ENCODE measurements around the gene SPTLC3. TPM values are rescaled to one million over a fixed set of nuclear protein-coding genes. Genes with fewer than 3 reads are reported as not detected.

The SPTLC3 gene
- total and polyA plus RNA-seq, 2 experiments from 2014 or later: 0.52 to 0.66 TPM

DNA sequence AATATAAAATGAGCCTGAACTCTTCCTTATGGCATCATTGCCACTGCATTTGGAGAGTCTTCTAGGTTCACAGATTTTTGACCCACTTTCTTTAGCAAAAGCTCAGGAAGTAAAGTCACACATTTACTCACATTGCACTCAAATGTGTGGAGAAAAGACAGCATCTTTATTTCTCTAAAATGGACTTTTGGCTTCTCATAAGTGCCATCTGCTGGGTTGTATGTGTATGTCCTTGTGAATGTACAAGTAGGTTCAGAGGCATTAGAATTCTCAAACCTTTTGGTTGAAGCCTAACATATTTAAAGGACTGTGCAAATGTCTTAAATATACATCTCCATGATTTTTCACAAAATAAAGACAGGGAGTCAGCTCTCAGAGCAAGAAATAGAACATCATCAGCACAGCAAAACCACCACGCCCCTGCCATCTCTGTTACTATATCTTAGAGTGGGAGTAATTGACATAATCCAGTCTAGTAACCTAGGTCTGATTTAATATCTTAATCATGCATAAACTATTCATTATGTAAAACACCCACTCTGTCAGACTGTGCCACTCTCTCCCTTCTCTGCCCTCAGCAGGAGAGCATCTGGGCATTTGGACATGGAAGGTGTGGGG, 42.2 kb upstream of the SPTLC3 start:
- H3K4me3 ChIP-seq: no peak overlapping the region
- Mint-ChIP-seq H3K4me3 (no peak overlapping the region), H3K27ac (no peak overlapping the region), H3K9me3 (peaks cover 17% of the 10 kb centered on the region), H3K4me1 (peaks cover 6% of the 10 kb centered on the region), H3K36me3 (ENCODE audit: low read depth) (peaks cover 11% of the 10 kb centered on the region), H3K27me3 (ENCODE audit: insufficient read depth, low read depth, poor library complexity) (no peaks in the 10 kb centered on the region)
- peak; percentile 17 for DNase-seq (ENCODE audit: low spot score)
- H3K36me3 ChIP-seq (ENCODE audit: insufficient read depth): no peaks in the 10 kb centered on the region
- no peaks in the 10 kb centered on the region for H3K9me2 ChIP-seq (ENCODE audit: insufficient read depth)
- H3K4me1 ChIP-seq (ENCODE audit: insufficient read depth): no peaks in the 10 kb centered on the region
- H3F3A ChIP-seq (replicated peaks; ENCODE audit: low read depth): no peaks in the 10 kb centered on the region
- TF ChIP-seq, protein P1, sequence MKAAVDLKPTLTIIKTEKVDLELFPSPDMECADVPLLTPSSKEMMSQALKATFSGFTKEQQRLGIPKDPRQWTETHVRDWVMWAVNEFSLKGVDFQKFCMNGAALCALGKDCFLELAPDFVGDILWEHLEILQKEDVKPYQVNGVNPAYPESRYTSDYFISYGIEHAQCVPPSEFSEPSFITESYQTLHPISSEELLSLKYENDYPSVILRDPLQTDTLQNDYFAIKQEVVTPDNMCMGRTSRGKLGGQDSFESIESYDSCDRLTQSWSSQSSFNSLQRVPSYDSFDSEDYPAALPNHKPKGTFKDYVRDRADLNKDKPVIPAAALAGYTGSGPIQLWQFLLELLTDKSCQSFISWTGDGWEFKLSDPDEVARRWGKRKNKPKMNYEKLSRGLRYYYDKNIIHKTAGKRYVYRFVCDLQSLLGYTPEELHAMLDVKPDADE (IDR thresholded peaks at IDR 0.05): no peak
- no peak for TF ChIP-seq NANOG (IDR thresholded peaks at IDR 0.05; ENCODE audit: borderline replicate concordance)
- TF ChIP-seq, protein P2, sequence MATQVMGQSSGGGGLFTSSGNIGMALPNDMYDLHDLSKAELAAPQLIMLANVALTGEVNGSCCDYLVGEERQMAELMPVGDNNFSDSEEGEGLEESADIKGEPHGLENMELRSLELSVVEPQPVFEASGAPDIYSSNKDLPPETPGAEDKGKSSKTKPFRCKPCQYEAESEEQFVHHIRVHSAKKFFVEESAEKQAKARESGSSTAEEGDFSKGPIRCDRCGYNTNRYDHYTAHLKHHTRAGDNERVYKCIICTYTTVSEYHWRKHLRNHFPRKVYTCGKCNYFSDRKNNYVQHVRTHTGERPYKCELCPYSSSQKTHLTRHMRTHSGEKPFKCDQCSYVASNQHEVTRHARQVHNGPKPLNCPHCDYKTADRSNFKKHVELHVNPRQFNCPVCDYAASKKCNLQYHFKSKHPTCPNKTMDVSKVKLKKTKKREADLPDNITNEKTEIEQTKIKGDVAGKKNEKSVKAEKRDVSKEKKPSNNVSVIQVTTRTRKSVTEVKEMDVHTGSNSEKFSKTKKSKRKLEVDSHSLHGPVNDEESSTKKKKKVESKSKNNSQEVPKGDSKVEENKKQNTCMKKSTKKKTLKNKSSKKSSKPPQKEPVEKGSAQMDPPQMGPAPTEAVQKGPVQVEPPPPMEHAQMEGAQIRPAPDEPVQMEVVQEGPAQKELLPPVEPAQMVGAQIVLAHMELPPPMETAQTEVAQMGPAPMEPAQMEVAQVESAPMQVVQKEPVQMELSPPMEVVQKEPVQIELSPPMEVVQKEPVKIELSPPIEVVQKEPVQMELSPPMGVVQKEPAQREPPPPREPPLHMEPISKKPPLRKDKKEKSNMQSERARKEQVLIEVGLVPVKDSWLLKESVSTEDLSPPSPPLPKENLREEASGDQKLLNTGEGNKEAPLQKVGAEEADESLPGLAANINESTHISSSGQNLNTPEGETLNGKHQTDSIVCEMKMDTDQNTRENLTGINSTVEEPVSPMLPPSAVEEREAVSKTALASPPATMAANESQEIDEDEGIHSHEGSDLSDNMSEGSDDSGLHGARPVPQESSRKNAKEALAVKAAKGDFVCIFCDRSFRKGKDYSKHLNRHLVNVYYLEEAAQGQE (IDR thresholded peaks at IDR 0.05; ENCODE audit: unreplicated experiment): no peak
- TF ChIP-seq, protein P3, sequence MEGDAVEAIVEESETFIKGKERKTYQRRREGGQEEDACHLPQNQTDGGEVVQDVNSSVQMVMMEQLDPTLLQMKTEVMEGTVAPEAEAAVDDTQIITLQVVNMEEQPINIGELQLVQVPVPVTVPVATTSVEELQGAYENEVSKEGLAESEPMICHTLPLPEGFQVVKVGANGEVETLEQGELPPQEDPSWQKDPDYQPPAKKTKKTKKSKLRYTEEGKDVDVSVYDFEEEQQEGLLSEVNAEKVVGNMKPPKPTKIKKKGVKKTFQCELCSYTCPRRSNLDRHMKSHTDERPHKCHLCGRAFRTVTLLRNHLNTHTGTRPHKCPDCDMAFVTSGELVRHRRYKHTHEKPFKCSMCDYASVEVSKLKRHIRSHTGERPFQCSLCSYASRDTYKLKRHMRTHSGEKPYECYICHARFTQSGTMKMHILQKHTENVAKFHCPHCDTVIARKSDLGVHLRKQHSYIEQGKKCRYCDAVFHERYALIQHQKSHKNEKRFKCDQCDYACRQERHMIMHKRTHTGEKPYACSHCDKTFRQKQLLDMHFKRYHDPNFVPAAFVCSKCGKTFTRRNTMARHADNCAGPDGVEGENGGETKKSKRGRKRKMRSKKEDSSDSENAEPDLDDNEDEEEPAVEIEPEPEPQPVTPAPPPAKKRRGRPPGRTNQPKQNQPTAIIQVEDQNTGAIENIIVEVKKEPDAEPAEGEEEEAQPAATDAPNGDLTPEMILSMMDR (conservative IDR thresholded peaks at IDR 0.05; ENCODE audit: low read depth in 2 of 2): peak; percentile 46 to 47
- no peak for TF ChIP-seq EZH2phosphoT487 (IDR thresholded peaks at IDR 0.05; ENCODE audit: unreplicated experiment)
- no peak for TF ChIP-seq ZNF114 (CRISPR knock-in tag; IDR thresholded peaks at IDR 0.05)
- TF ChIP-seq, protein P4, sequence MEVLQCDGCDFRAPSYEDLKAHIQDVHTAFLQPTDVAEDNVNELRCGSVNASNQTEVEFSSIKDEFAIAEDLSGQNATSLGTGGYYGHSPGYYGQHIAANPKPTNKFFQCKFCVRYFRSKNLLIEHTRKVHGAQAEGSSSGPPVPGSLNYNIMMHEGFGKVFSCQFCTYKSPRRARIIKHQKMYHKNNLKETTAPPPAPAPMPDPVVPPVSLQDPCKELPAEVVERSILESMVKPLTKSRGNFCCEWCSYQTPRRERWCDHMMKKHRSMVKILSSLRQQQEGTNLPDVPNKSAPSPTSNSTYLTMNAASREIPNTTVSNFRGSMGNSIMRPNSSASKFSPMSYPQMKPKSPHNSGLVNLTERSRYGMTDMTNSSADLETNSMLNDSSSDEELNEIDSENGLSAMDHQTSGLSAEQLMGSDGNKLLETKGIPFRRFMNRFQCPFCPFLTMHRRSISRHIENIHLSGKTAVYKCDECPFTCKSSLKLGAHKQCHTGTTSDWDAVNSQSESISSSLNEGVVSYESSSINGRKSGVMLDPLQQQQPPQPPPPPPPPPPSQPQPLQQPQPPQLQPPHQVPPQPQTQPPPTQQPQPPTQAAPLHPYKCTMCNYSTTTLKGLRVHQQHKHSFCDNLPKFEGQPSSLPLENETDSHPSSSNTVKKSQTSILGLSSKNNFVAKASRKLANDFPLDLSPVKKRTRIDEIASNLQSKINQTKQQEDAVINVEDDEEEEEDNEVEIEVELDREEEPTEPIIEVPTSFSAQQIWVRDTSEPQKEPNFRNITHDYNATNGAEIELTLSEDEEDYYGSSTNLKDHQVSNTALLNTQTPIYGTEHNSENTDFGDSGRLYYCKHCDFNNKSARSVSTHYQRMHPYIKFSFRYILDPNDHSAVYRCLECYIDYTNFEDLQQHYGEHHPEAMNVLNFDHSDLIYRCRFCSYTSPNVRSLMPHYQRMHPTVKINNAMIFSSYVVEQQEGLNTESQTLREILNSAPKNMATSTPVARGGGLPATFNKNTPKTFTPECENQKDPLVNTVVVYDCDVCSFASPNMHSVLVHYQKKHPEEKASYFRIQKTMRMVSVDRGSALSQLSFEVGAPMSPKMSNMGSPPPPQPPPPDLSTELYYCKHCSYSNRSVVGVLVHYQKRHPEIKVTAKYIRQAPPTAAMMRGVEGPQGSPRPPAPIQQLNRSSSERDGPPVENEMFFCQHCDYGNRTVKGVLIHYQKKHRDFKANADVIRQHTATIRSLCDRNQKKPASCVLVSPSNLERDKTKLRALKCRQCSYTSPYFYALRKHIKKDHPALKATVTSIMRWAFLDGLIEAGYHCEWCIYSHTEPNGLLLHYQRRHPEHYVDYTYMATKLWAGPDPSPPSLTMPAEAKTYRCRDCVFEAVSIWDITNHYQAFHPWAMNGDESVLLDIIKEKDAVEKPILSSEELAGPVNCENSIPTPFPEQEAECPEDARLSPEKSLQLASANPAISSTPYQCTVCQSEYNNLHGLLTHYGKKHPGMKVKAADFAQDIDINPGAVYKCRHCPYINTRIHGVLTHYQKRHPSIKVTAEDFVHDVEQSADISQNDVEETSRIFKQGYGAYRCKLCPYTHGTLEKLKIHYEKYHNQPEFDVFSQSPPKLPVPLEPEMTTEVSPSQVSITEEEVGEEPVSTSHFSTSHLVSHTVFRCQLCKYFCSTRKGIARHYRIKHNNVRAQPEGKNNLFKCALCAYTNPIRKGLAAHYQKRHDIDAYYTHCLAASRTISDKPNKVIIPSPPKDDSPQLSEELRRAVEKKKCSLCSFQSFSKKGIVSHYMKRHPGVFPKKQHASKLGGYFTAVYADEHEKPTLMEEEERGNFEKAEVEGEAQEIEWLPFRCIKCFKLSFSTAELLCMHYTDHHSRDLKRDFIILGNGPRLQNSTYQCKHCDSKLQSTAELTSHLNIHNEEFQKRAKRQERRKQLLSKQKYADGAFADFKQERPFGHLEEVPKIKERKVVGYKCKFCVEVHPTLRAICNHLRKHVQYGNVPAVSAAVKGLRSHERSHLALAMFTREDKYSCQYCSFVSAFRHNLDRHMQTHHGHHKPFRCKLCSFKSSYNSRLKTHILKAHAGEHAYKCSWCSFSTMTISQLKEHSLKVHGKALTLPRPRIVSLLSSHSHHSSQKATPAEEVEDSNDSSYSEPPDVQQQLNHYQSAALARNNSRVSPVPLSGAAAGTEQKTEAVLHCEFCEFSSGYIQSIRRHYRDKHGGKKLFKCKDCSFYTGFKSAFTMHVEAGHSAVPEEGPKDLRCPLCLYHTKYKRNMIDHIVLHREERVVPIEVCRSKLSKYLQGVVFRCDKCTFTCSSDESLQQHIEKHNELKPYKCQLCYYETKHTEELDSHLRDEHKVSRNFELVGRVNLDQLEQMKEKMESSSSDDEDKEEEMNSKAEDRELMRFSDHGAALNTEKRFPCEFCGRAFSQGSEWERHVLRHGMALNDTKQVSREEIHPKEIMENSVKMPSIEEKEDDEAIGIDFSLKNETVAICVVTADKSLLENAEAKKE (CRISPR knock-in tag; IDR thresholded peaks at IDR 0.05): no peak
- no peak for TF ChIP-seq JUNB (IDR thresholded peaks at IDR 0.05; ENCODE audit: unreplicated experiment)
- no peak for TF ChIP-seq POLR2AphosphoS5 (IDR thresholded peaks at IDR 0.05; ENCODE audit: low read depth)
- no peaks in the 10 kb centered on the region for H3K79me2 ChIP-seq (replicated peaks; ENCODE audit: insufficient read depth)
- no peak overlapping the region for H3K4me2 ChIP-seq
- no peaks in the 10 kb centered on the region for H4K20me1 ChIP-seq (replicated peaks; ENCODE audit: insufficient read depth)
- no peaks in the 10 kb centered on the region for H3K27me3 ChIP-seq (ENCODE audit: insufficient read depth)
- no peak overlapping the region for H2AFZ ChIP-seq
- H3K27ac ChIP-seq (ENCODE audit: low read depth): no peak overlapping the region
- ATAC-seq: no peak
